ENCODE results near the gene TGM1.

The TGM1 gene

GRCh38 chr14:24262821-24263733, at the start of gene TGM1:
TSS of gene TGM1 (minus strand) at chr14:24263177. CDS start at chr14:24262352, 825 bp downstream.
- DNase-seq: no peak

GRCh38 chr14:24311837-24312615, 49.0 kb upstream of the TGM1 start:
- DNase-seq: peak; percentile 24

- peak; percentile 75 for DNase-seq
Observed at GRCh38 chr14:24310646-24311604, 47.9 kb upstream of the TGM1 start, which contains the start of gene LTB4R. TSS of gene LTB4R (plus strand) at chr14:24311502. CDS start at chr14:24315652, 4,150 bp downstream.

GRCh38 chr14:24310265-24310645, 47.3 kb upstream of the TGM1 start:
- no peak for DNase-seq

GRCh38 chr14:24309538-24310264, 46.7 kb upstream of the TGM1 start, which contains the start of gene LTB4R2:
TSS of gene LTB4R2 (plus strand) at chr14:24310140. CDS start at chr14:24310665, 525 bp downstream.
- DNase-seq: no peak

GRCh38 chr14:24308342-24309124, 45.6 kb upstream of the TGM1 start:
- no peak for DNase-seq

GRCh38 chr14:24307575-24308341, 44.8 kb upstream of the TGM1 start, which contains the start of gene CIDEB:
TSS of gene CIDEB (minus strand) at chr14:24307977. CDS start at chr14:24307858, 119 bp downstream.
- peak; percentile 69 for DNase-seq

GRCh38 chr14:24307156-24307574, 44.2 kb upstream of the TGM1 start:
- DNase-seq: no peak

- no peak for DNase-seq
Observed at GRCh38 chr14:24304019-24304387, 41.0 kb upstream of the TGM1 start.

GRCh38 chr14:24300326-24300980, 37.5 kb upstream of the TGM1 start:
- no peak for DNase-seq

GRCh38 chr14:24299255-24300191, 36.5 kb upstream of the TGM1 start, which contains the start of the genes DHRS1 and NOP9:
TSS of gene DHRS1 (minus strand) at chr14:24299780. CDS start at chr14:24299106, 674 bp downstream.
TSS of gene NOP9 (plus strand) at chr14:24299850. CDS start at chr14:24299955, 105 bp downstream.
- DNase-seq: peak; percentile 94

GRCh38 chr14:24298892-24299254, 35.9 kb upstream of the TGM1 start:
- peak; percentile 18 for DNase-seq

GRCh38 chr14:24297190-24297964, 34.4 kb upstream of the TGM1 start:
- no peak for DNase-seq

GRCh38 chr14:24296341-24297157, 33.6 kb upstream of the TGM1 start:
- peak; percentile 78 for DNase-seq

- DNase-seq: no peak
Observed at GRCh38 chr14:24293525-24293924, 30.5 kb upstream of the TGM1 start.

- no peak for DNase-seq
Observed at GRCh38 chr14:24292118-24292807, 29.3 kb upstream of the TGM1 start.
